Effector CD8-positive, alpha-beta T cell (primary cell): ENCODE data around the gene RNFT1.
"Not testable (repeated sequence)": the region's sequence is repeated elsewhere in the genome, so short reads cannot be mapped to it uniquely, and the experiment has no call there.

Experiments used
- DNase-seq: peaks from one replicate; lab custom pipeline; 2025; lab: John Stamatoyannopoulos, UW

The RNFT1 gene

GRCh38 chr17:59930121-59930520 lies 34.4 kb downstream of the RNFT1 start:
- DNase-seq: not testable (repeated sequence)

- not testable (repeated sequence) for DNase-seq
Observed at GRCh38 chr17:59920637-59921036, 43.9 kb downstream of the RNFT1 start.

GRCh38 chr17:59916446-59916845 lies 48.1 kb downstream of the RNFT1 start:
- no peak for DNase-seq

- no peak for DNase-seq
Observed at GRCh38 chr17:59914274-59914854, 50.2 kb downstream of the RNFT1 start.

- DNase-seq: no peak
Observed at GRCh38 chr17:59907467-59907866, 57.1 kb downstream of the RNFT1 start.

- no peak for DNase-seq
Observed at GRCh38 chr17:59903455-59903854, 61.1 kb downstream of the RNFT1 start.
